WTC11 (cell line): ENCODE results near the gene EEFSEC. TPM values are rescaled to one million over a fixed set of nuclear protein-coding genes. Genes with fewer than 3 reads are reported as not detected.

Experiments used
- ATAC-seq: fragments of 200-7000 bp; cut with Tn5 transposase; 2 replicates; pipeline ENCODE4 v1.10.0; 2021; ENCODE audit warnings: mild to moderate bottlenecking, moderate library complexity
- CTCF ChIA-PET: fragments of 300-600 bp; sonication (Branson Sonifier 250); formaldehyde crosslinking; loops from one replicate; lab custom pipeline; 2021; ENCODE audit warnings: antibody characterized with exemption; lab: Charles Lee
- POLR2A ChIA-PET: fragments of 350-600 bp; sonication (Branson Sonifier 250); formaldehyde crosslinking; loops from one replicate; lab custom pipeline; 2021; ENCODE audit warnings: antibody characterized with exemption; lab: Charles Lee
- DNase-seq: peaks from one replicate; pipeline ENCODE4 v3.0.0; 2021; ENCODE audit warnings: low spot score
- H3K27ac Mint-ChIP-seq: 2 replicates; pipeline ENCODE4 v1.8.0; 2021; ENCODE audit warnings: mixed read lengths
- H3K27me3 Mint-ChIP-seq: 2 replicates; pipeline ENCODE4 v1.8.0; 2021; ENCODE audit warnings: low read depth, mild to moderate bottlenecking, moderate library complexity, mixed read lengths
- H3K36me3 Mint-ChIP-seq: 2 replicates; pipeline ENCODE4 v1.8.0; 2021; ENCODE audit warnings: mixed read lengths
- H3K4me1 Mint-ChIP-seq: 2 replicates; pipeline ENCODE4 v1.8.0; 2022; ENCODE audit warnings: mixed read lengths
- H3K4me3 Mint-ChIP-seq: 2 replicates; pipeline ENCODE4 v1.8.0; 2021; ENCODE audit warnings: mild to moderate bottlenecking, moderate library complexity, mixed read lengths
- H3K9me3 Mint-ChIP-seq: 2 replicates; pipeline ENCODE4 v1.8.0; 2021; ENCODE audit warnings: mixed read lengths
- ATF1 ChIP-seq: sonication (generic); formaldehyde crosslinking; IDR thresholded peaks from 2 replicates; pipeline ENCODE4 v1.8.1; 2023; ENCODE audit warnings: mild to moderate bottlenecking, moderate library complexity, missing genetic modification reagents
- ESRRA ChIP-seq: sonication (generic); formaldehyde crosslinking; IDR thresholded peaks from 2 replicates; pipeline ENCODE4 v1.8.1; 2022; ENCODE audit warnings: mild to moderate bottlenecking, missing genetic modification reagents, borderline replicate concordance
- HMGA2 ChIP-seq: fragments of 250-450 bp; sonication (Bioruptor Pico); IDR thresholded peaks from 2 replicates; pipeline ENCODE4 v1.4.0; 2021; ENCODE audit warnings: mild to moderate bottlenecking, moderate library complexity
- JUN ChIP-seq: sonication (generic); formaldehyde crosslinking; IDR thresholded peaks from 2 replicates; pipeline ENCODE4 v1.8.0; 2023; ENCODE audit warnings: mild to moderate bottlenecking, missing genetic modification reagents
- KAT7 ChIP-seq: sonication (generic); formaldehyde crosslinking; IDR thresholded peaks from 2 replicates; pipeline ENCODE4 v1.8.1; 2023; ENCODE audit warnings: missing genetic modification reagents, mild to moderate bottlenecking, borderline replicate concordance
- NFE2L1 ChIP-seq: sonication (generic); formaldehyde crosslinking; IDR thresholded peaks from 2 replicates; pipeline ENCODE4 v1.8.1; 2023; ENCODE audit warnings: missing genetic modification reagents
- NFYB ChIP-seq: sonication (generic); formaldehyde crosslinking; conservative IDR thresholded peaks from 2 replicates; pipeline ENCODE4 v1.8.0; 2022; ENCODE audit warnings: low read depth, missing genetic modification reagents
- NR1H2 ChIP-seq: sonication (generic); formaldehyde crosslinking; IDR thresholded peaks from 2 replicates; pipeline ENCODE4 v1.9.0; 2021; ENCODE audit warnings: mild to moderate bottlenecking, moderate library complexity, missing genetic modification reagents
- SP1 ChIP-seq: sonication (generic); formaldehyde crosslinking; conservative IDR thresholded peaks from 2 replicates; pipeline ENCODE4 v1.8.1; 2022; ENCODE audit warnings: missing genetic modification reagents
- TCF7 ChIP-seq: sonication (generic); formaldehyde crosslinking; IDR thresholded peaks from 2 replicates; pipeline ENCODE4 v1.8.0; 2022; ENCODE audit warnings: mild to moderate bottlenecking, low read depth, missing genetic modification reagents, moderate library complexity
- TEAD1 ChIP-seq: sonication (generic); formaldehyde crosslinking; IDR thresholded peaks from 2 replicates; pipeline ENCODE4 v1.8.0; 2022; ENCODE audit warnings: mild to moderate bottlenecking, missing genetic modification reagents
- ZNF138 ChIP-seq: sonication (generic); formaldehyde crosslinking; conservative IDR thresholded peaks from 2 replicates; pipeline ENCODE4 v1.8.1; 2022; ENCODE audit warnings: mild to moderate bottlenecking, moderate library complexity, missing genetic modification reagents
- ZNF396 ChIP-seq: fragments of 250-450 bp; sonication (Bioruptor Pico); IDR thresholded peaks from 2 replicates; pipeline ENCODE4 v1.8.0; 2021; ENCODE audit warnings: mild to moderate bottlenecking, moderate library complexity, borderline replicate concordance
- ZNF416 ChIP-seq: fragments of 250-450 bp; sonication (Bioruptor Pico); IDR thresholded peaks from 2 replicates; pipeline ENCODE4 v1.9.0; 2021; ENCODE audit warnings: mild to moderate bottlenecking, inconsistent platforms
- total RNA-seq: library from RNA; stranded (reverse); gene quantifications from 3 replicates; pipeline ENCODE4 v1.2.3, GENCODE V29; 2021
- TF ChIP-seq, protein P1 (sequence below): sonication (generic); formaldehyde crosslinking; IDR thresholded peaks from 2 replicates; pipeline ENCODE4 v1.8.1; 2022; ENCODE audit warnings: low read depth, mild to moderate bottlenecking, moderate library complexity, missing genetic modification reagents, borderline replicate concordance
- TF ChIP-seq, protein P2 (sequence below): sonication (generic); formaldehyde crosslinking; IDR thresholded peaks from 2 replicates; pipeline ENCODE4 v1.8.0; 2022; ENCODE audit warnings: mild to moderate bottlenecking, missing genetic modification reagents
- TF ChIP-seq, protein P3 (sequence below): sonication (generic); formaldehyde crosslinking; IDR thresholded peaks from 2 replicates; pipeline ENCODE4 v1.8.0; 2022; ENCODE audit warnings: missing genetic modification reagents
- TF ChIP-seq, protein P4 (sequence below): sonication (generic); formaldehyde crosslinking; IDR thresholded peaks from 2 replicates; pipeline ENCODE4 v1.8.1; 2022; ENCODE audit warnings: mild to moderate bottlenecking, missing genetic modification reagents, moderate library complexity, borderline replicate concordance
- TF ChIP-seq, protein P5 (sequence below): fragments of 200-600 bp; IDR thresholded peaks from 2 replicates; pipeline ENCODE4 v1.8.0; 2022; ENCODE audit warnings: antibody characterized with exemption
- TF ChIP-seq, protein P6 (sequence below): fragments of 250-450 bp; sonication (Bioruptor Pico); IDR thresholded peaks from 2 replicates; pipeline ENCODE4 v2.1.2; 2022; ENCODE audit warnings: mild to moderate bottlenecking, moderate library complexity

Gene EEFSEC
- total RNA-seq, 1 experiment from 2014 or later, result 13.7 TPM

DNA sequence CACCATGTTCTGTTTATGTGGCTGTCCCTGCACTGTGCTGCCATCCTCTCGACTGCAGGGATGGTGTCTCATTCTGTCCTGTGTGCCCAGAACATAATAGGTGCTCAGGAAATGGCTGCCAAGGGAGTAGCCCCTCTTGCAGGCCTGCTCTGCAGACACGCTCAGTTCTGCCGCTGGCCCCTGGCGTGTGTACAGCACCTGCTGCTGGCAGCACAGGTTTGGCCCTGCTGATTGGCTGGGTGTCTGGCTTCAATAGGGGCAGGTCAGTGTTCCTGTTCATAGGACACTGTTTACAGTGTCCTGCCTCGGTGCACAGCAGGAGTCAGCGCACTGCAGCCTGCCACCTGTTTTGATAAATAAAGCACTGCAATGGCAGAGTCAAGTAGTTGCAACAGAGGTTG, 166.5 kb downstream of the EEFSEC start:
- no peaks in the 10 kb centered on the region for H3K4me1 Mint-ChIP-seq
- H3K36me3 Mint-ChIP-seq, result no peaks in the 10 kb centered on the region
- no peak overlapping the region for H3K27ac Mint-ChIP-seq
- ATAC-seq (no peak), DNase-seq (no peak)
- no peak for TF ChIP-seq ATF1 (CRISPR knock-in tag)
- no peak for TF ChIP-seq KAT7
- TF ChIP-seq, protein P1, sequence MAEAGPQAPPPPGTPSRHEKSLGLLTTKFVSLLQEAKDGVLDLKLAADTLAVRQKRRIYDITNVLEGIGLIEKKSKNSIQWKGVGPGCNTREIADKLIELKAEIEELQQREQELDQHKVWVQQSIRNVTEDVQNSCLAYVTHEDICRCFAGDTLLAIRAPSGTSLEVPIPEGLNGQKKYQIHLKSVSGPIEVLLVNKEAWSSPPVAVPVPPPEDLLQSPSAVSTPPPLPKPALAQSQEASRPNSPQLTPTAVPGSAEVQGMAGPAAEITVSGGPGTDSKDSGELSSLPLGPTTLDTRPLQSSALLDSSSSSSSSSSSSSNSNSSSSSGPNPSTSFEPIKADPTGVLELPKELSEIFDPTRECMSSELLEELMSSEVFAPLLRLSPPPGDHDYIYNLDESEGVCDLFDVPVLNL (CRISPR knock-in tag), result no peak
- TF ChIP-seq NFYB (CRISPR knock-in tag), result no peak
- no peak for TF ChIP-seq ZNF138
- no peak for TF ChIP-seq TCF7
- TF ChIP-seq NFE2L1 (CRISPR knock-in tag), result no peak
- TF ChIP-seq, protein P2, sequence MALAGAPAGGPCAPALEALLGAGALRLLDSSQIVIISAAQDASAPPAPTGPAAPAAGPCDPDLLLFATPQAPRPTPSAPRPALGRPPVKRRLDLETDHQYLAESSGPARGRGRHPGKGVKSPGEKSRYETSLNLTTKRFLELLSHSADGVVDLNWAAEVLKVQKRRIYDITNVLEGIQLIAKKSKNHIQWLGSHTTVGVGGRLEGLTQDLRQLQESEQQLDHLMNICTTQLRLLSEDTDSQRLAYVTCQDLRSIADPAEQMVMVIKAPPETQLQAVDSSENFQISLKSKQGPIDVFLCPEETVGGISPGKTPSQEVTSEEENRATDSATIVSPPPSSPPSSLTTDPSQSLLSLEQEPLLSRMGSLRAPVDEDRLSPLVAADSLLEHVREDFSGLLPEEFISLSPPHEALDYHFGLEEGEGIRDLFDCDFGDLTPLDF (CRISPR knock-in tag), result no peak
- TF ChIP-seq ZNF396 (CRISPR knock-in tag), result no peak
- TF ChIP-seq ZNF416 (CRISPR knock-in tag), result no peak
- TF ChIP-seq, protein P3, sequence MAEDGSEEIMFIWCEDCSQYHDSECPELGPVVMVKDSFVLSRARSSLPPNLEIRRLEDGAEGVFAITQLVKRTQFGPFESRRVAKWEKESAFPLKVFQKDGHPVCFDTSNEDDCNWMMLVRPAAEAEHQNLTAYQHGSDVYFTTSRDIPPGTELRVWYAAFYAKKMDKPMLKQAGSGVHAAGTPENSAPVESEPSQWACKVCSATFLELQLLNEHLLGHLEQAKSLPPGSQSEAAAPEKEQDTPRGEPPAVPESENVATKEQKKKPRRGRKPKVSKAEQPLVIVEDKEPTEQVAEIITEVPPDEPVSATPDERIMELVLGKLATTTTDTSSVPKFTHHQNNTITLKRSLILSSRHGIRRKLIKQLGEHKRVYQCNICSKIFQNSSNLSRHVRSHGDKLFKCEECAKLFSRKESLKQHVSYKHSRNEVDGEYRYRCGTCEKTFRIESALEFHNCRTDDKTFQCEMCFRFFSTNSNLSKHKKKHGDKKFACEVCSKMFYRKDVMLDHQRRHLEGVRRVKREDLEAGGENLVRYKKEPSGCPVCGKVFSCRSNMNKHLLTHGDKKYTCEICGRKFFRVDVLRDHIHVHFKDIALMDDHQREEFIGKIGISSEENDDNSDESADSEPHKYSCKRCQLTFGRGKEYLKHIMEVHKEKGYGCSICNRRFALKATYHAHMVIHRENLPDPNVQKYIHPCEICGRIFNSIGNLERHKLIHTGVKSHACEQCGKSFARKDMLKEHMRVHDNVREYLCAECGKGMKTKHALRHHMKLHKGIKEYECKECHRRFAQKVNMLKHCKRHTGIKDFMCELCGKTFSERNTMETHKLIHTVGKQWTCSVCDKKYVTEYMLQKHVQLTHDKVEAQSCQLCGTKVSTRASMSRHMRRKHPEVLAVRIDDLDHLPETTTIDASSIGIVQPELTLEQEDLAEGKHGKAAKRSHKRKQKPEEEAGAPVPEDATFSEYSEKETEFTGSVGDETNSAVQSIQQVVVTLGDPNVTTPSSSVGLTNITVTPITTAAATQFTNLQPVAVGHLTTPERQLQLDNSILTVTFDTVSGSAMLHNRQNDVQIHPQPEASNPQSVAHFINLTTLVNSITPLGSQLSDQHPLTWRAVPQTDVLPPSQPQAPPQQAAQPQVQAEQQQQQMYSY (CRISPR knock-in tag), result no peak
- no peak overlapping the region for H3K4me3 Mint-ChIP-seq
- no peaks in the 10 kb centered on the region for H3K9me3 Mint-ChIP-seq
- POLR2A ChIA-PET, result interaction anchor here (0.7 kb wide), 1 partner anchor 42 kb away, joined by 3 read pairs; no protein-coding TSS in a partner anchor
- CTCF ChIA-PET, result interaction anchor here (0.5 to 4.3 kb wide), 3 partner anchors 38 to 718 kb away, joined by 3 to 60 read pairs (median 52); no protein-coding TSS in a partner anchor
- H3K27me3 Mint-ChIP-seq, result no peaks in the 10 kb centered on the region

DNA sequence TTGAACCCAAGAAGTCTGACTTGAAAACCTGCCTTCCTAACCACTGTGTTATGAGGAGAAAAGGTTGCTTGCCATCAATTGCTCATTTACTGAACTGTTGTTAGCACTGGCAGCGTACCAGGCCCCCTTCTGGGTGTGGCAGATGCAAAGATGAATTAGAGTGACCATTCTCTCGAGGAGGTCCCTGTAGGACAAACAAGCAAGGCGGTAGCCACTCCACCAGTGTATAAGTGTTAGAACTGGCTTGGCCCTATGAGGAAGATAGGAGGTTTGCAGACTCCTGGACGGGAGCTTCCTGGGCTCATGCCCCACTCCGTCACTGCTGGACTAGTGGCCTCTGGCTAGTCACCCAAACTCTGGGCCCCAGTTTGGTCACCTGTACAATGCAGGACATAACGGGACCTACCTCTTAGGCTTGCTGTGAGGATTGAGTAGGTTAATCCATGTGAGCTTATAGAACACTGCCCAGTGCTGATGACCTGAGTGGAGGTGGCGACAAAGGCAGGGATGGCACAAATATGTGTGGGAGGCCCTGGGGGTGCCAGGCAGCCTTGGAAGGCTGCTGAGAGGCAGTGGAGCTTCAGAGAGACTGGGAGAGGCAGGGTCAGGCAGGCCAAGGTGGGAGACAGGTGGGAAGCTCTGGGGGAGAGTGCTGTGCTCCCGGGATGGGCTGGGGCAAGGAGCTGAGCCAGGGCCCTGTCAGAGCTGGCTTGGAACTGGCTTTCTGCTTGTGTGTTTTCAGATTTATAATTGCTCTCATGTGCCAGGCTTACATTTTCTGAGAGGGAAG, 167.5 kb downstream of the EEFSEC start:
- H3K27ac Mint-ChIP-seq, result peak overlapping the region; percentile 89; the same call in 1 of the 2 replicates
- H3K9me3 Mint-ChIP-seq, result no peaks in the 10 kb centered on the region
- no peaks in the 10 kb centered on the region for H3K4me1 Mint-ChIP-seq
- ATAC-seq (no peak), DNase-seq (no peak)
- POLR2A ChIA-PET, result no interaction called here
- TF ChIP-seq, protein P4, sequence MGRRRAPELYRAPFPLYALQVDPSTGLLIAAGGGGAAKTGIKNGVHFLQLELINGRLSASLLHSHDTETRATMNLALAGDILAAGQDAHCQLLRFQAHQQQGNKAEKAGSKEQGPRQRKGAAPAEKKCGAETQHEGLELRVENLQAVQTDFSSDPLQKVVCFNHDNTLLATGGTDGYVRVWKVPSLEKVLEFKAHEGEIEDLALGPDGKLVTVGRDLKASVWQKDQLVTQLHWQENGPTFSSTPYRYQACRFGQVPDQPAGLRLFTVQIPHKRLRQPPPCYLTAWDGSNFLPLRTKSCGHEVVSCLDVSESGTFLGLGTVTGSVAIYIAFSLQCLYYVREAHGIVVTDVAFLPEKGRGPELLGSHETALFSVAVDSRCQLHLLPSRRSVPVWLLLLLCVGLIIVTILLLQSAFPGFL, result no peak
- TF ChIP-seq TEAD1 (CRISPR knock-in tag) (no peak), NR1H2 (no peak), SP1 (CRISPR knock-in tag) (no peak), ESRRA (CRISPR knock-in tag) (no peak), HMGA2 (no peak), NFE2L1 (CRISPR knock-in tag) (no peak), JUN (CRISPR knock-in tag) (no peak)
- TF ChIP-seq, protein P5, sequence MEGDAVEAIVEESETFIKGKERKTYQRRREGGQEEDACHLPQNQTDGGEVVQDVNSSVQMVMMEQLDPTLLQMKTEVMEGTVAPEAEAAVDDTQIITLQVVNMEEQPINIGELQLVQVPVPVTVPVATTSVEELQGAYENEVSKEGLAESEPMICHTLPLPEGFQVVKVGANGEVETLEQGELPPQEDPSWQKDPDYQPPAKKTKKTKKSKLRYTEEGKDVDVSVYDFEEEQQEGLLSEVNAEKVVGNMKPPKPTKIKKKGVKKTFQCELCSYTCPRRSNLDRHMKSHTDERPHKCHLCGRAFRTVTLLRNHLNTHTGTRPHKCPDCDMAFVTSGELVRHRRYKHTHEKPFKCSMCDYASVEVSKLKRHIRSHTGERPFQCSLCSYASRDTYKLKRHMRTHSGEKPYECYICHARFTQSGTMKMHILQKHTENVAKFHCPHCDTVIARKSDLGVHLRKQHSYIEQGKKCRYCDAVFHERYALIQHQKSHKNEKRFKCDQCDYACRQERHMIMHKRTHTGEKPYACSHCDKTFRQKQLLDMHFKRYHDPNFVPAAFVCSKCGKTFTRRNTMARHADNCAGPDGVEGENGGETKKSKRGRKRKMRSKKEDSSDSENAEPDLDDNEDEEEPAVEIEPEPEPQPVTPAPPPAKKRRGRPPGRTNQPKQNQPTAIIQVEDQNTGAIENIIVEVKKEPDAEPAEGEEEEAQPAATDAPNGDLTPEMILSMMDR, result no peak
- TF ChIP-seq, protein P6, sequence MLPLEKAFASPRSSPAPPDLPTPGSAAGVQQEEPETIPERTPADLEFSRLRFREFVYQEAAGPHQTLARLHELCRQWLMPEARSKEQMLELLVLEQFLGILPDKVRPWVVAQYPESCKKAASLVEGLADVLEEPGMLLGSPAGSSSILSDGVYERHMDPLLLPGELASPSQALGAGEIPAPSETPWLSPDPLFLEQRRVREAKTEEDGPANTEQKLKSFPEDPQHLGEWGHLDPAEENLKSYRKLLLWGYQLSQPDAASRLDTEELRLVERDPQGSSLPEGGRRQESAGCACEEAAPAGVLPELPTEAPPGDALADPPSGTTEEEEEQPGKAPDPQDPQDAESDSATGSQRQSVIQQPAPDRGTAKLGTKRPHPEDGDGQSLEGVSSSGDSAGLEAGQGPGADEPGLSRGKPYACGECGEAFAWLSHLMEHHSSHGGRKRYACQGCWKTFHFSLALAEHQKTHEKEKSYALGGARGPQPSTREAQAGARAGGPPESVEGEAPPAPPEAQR (CRISPR knock-in tag), result no peak
- H3K36me3 Mint-ChIP-seq, result no peaks in the 10 kb centered on the region
- CTCF ChIA-PET, result interaction anchor here (0.6 to 4.3 kb wide), 16 partner anchors 9 to 287 kb away, joined by 3 to 60 read pairs (median 9); no protein-coding TSS in a partner anchor
- H3K27me3 Mint-ChIP-seq, result no peaks in the 10 kb centered on the region
- no peak overlapping the region for H3K4me3 Mint-ChIP-seq
